HEK293 (cell line): Measurements from ENCODE around the gene SMIM22.

Experiments used
- ZNF174 ChIP-seq: fragments of 450-650 bp; formaldehyde crosslinking; IDR thresholded peaks from 2 replicates; pipeline ENCODE4 v1.5.0; 2017; ENCODE audit warnings: missing biosample characterization, mild to moderate bottlenecking, missing genetic modification characterization
- ZNF560 ChIP-seq: fragments of 450-650 bp; formaldehyde crosslinking; IDR thresholded peaks from 2 replicates; pipeline ENCODE4 v1.5.1; 2017; ENCODE audit warnings: missing biosample characterization, missing genetic modification characterization, borderline replicate concordance
- TF ChIP-seq, protein P1 (sequence below): fragments of 450-650 bp; formaldehyde crosslinking; IDR thresholded peaks from 2 replicates; pipeline ENCODE4 v1.5.1; 2016; ENCODE audit warnings: missing biosample characterization, missing genetic modification characterization

DNA sequence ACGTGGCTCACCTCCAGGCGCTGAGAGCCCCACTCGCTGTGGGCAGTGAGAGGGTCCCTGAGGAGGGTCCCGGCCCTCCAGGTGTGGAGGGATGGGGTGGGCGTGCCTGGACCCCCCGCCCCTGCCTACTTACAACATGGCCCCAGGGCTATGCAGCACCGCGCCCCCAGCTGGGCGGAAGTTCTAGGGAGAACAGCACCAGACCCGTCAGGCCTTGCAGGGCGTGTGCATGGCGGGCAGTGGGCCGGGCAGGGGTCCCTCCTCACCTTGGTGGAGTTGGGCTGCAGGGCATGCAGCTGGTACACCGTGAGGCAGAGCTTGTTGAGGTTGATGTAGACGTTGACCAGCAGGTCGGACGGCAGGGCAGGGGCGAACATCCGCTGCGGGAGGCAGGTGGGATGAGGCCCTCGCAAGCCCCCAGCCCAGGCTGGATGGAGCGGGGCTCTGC, 2.7 kb downstream of the SMIM22 start:
- TF ChIP-seq ZNF174 (tag by site-specific recombination) (no peak), ZNF560 (tag by site-specific recombination) (no peak)
- TF ChIP-seq, protein P1, sequence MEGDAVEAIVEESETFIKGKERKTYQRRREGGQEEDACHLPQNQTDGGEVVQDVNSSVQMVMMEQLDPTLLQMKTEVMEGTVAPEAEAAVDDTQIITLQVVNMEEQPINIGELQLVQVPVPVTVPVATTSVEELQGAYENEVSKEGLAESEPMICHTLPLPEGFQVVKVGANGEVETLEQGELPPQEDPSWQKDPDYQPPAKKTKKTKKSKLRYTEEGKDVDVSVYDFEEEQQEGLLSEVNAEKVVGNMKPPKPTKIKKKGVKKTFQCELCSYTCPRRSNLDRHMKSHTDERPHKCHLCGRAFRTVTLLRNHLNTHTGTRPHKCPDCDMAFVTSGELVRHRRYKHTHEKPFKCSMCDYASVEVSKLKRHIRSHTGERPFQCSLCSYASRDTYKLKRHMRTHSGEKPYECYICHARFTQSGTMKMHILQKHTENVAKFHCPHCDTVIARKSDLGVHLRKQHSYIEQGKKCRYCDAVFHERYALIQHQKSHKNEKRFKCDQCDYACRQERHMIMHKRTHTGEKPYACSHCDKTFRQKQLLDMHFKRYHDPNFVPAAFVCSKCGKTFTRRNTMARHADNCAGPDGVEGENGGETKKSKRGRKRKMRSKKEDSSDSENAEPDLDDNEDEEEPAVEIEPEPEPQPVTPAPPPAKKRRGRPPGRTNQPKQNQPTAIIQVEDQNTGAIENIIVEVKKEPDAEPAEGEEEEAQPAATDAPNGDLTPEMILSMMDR, result no peak
